ENCODE data around the gene RELN.

The RELN gene

DNA sequence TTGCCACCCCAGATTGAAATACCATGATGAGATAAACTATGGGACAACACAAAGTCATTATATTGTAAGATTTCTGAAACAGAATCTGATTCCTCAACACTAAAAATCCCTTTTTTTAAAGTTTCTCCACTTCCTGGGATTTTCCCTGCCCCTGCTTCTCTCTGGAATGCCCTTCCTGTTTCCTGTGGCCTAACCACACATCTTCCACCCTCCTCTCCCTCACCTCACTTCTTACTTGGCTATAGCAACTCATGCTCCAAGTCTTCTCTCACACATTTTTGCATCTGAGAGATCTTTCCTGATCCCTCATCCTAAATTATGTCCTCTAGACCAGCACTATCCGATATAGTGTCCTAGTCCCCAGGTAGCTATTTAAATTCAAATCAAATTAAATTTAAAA lies 4.1 kb upstream of the RELN start:
- H3K9me3 ChIP-seq (ENCODE audit: control insufficient read depth in 2 of 2, low read length in 2 of 2), result no peaks in the 10 kb centered on the region
- H3K36me3 ChIP-seq (ENCODE audit: control insufficient read depth in 2 of 2, insufficient read depth in 2 of 2, low read length in 2 of 2), result no peaks in the 10 kb centered on the region
- H3K4me1 ChIP-seq (ENCODE audit: control insufficient read depth in 2 of 2, insufficient read depth in 2 of 2, low read length in 2 of 2), result no peaks in the 10 kb centered on the region
- no peak overlapping the region for H3K27ac ChIP-seq (ENCODE audit: low read depth in 2 of 2, low read length in 2 of 2)
- H3K27me3 ChIP-seq (ENCODE audit: control insufficient read depth in 2 of 2, insufficient read depth in 2 of 2, low read length in 2 of 2), result peaks cover 17 to 19% of the 10 kb centered on the region in 2 donors
- H3K9ac ChIP-seq (ENCODE audit: low read depth in 1 of 2, low read length in 2 of 2), result no peak overlapping the region
- H3K4me3 ChIP-seq (ENCODE audit: low read length in 2 of 2), result no peak overlapping the region

DNA sequence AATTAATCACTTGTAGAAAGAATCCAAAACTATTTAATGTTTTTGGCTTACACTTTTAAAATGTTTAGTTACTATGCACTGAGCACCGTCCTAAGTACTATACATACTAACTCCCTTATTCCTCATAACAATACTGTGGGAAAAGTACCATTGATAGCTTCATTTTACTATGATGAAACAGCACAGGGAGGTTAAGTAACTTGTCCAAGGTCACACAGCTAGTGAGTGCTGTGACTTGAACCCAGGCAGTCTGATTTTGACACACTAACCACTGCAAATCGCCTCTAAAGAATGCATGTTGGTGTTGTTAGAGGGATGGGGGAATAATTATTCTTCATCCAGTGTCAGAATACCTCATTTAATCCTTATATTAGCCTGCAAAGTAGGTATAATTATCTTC lies 1.9 kb upstream of the RELN start:
- Histone ChIP-seq H3K27ac (ENCODE audit: low read depth in 2 of 2, low read length in 2 of 2) (no peak overlapping the region), H3K4me1 (ENCODE audit: control insufficient read depth in 2 of 2, insufficient read depth in 2 of 2, low read length in 2 of 2) (no peaks in the 10 kb centered on the region), H3K9me3 (ENCODE audit: control insufficient read depth in 2 of 2, low read length in 2 of 2) (no peaks in the 10 kb centered on the region), H3K36me3 (ENCODE audit: control insufficient read depth in 2 of 2, insufficient read depth in 2 of 2, low read length in 2 of 2) (no peaks in the 10 kb centered on the region), H3K9ac (ENCODE audit: low read depth in 1 of 2, low read length in 2 of 2) (no peak overlapping the region), H3K27me3 (ENCODE audit: control insufficient read depth in 2 of 2, insufficient read depth in 2 of 2, low read length in 2 of 2) (peaks cover 25 to 27% of the 10 kb centered on the region in 2 donors), H3K4me3 (ENCODE audit: low read length in 2 of 2) (no peak overlapping the region)

DNA sequence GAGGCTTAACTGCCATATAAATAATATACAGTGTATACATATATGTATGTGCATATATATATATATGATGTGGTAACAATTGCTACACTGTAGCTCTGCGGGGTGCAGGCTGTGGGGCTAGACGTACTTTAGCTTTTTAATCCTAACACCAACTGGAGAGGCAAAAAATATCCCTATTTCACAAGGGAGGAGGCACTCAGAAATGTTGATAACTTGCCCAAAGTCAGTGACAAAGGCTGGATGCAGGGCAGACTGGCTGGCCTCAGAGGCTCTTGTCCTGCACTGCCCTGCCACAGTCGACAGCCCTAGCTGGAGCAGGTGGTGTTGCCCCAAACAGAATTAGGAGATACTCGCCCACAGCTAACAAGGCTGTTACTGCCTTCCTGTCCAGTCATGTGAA lies 1.5 kb upstream of the RELN start:
- Histone ChIP-seq H3K36me3 (ENCODE audit: control insufficient read depth in 2 of 2, insufficient read depth in 2 of 2, low read length in 2 of 2) (no peaks in the 10 kb centered on the region), H3K4me3 (ENCODE audit: low read length in 2 of 2) (no peak overlapping the region), H3K4me1 (ENCODE audit: control insufficient read depth in 2 of 2, insufficient read depth in 2 of 2, low read length in 2 of 2) (no peaks in the 10 kb centered on the region), H3K9ac (ENCODE audit: low read depth in 1 of 2, low read length in 2 of 2) (no peak overlapping the region), H3K27ac (ENCODE audit: low read depth in 2 of 2, low read length in 2 of 2) (no peak overlapping the region), H3K9me3 (ENCODE audit: control insufficient read depth in 2 of 2, low read length in 2 of 2) (no peaks in the 10 kb centered on the region), H3K27me3 (ENCODE audit: control insufficient read depth in 2 of 2, insufficient read depth in 2 of 2, low read length in 2 of 2) (peaks cover 25 to 27% of the 10 kb centered on the region in 2 donors)

DNA sequence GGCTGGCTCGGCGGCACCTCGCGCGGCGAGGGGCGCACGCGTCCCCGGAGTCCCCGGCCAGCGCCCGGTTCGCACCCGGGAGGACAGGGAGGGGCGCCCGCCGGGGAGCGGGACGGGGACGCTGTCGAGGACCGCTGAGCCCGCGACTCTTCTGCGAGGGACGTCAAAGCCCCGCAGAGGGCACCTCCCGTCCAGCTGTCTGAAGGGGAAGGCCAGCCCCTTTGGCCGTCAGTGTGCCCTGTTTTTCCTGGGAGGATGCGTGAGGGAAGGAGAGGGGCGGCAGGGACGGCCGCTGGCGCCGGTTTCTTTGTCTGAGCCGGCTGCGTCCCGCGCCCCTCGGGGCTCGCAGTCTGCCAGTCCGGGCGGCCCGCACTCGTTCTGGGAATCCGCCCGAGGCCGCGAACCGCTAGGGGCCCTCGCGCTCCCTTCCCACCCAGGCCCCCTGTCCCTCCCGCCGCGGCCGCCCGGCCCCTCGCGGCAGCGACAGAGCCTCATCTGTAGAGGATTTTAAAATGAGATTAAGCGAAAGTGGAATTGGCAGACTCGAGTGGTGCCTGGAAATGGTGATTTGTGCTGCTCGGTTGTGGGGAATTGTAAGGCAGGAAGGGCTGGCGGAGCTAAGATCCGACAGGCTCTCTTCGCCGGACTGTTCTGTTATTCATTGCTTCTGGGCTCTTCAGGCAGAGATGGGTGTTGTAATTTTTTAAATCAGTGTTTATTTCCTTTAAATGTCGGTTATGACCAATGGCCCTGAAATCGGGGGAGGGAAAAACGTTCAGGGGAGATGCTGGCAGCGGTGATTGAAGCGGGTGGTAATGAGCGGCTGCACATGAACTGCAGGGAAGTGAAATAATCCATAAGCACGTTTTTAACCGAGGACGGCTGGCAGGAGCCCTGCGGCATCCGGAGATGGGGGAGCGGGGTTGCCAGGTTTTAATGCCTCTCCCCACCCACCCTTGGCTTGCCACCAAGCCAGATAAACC lies 618 bp upstream of the RELN start:
- H3K27me3 ChIP-seq (ENCODE audit: control insufficient read depth in 2 of 2, insufficient read depth in 2 of 2, low read length in 2 of 2), result peaks cover 25 to 27% of the 10 kb centered on the region in 2 donors
- no peak overlapping the region for H3K27ac ChIP-seq (ENCODE audit: low read depth in 2 of 2, low read length in 2 of 2)
- no peak overlapping the region for H3K9ac ChIP-seq (ENCODE audit: low read depth in 1 of 2, low read length in 2 of 2)
- H3K36me3 ChIP-seq (ENCODE audit: control insufficient read depth in 2 of 2, insufficient read depth in 2 of 2, low read length in 2 of 2), result no peaks in the 10 kb centered on the region
- no peaks in the 10 kb centered on the region for H3K9me3 ChIP-seq (ENCODE audit: control insufficient read depth in 2 of 2, low read length in 2 of 2)
- H3K4me3 ChIP-seq (ENCODE audit: low read length in 2 of 2), result peak overlapping the region; percentile 30 to 38
- H3K4me1 ChIP-seq (ENCODE audit: control insufficient read depth in 2 of 2, insufficient read depth in 2 of 2, low read length in 2 of 2), result no peaks in the 10 kb centered on the region

DNA sequence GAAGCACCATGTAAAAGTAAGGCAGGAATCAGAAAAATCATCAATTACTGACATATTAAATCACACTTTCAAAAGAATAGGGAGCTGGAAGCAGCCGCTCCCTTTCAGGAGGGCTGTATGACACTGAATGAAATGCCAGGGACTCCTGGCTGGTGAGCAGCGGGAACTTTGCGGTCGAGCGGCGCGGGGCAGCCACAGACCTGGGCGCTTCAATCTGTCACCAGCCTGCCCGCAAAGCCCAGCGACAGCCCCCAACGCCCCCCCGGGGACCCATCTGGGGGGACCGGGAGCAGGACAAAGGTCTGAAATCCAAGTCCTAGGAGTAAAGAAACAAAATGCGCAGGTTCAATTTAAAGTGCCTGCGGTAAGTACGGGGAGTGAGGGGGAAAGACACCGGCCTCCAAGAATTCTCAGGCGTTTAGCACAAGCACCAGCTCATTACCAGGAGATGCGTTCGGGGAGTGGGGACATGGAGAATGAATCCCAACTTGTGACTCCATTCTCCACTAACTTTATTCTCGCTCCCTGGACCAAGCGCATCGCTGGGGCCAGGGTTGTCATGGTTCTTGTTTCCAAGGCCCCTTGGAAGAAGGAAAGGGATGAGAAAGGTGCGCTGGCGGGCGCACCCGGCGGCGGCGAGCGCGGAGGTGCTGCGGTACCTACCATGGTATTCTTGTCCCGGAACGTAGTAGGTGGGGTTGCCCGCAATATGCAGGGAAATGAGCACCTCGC lies 824 bp downstream of the RELN start:
- H3K9me3 ChIP-seq (ENCODE audit: control insufficient read depth in 2 of 2, low read length in 2 of 2), result no peaks in the 10 kb centered on the region
- no peak overlapping the region for H3K27ac ChIP-seq (ENCODE audit: low read depth in 2 of 2, low read length in 2 of 2)
- H3K9ac ChIP-seq (ENCODE audit: low read depth in 1 of 2, low read length in 2 of 2), result no peak overlapping the region
- H3K4me3 ChIP-seq (ENCODE audit: low read length in 2 of 2), result no peak overlapping the region
- no peaks in the 10 kb centered on the region for H3K4me1 ChIP-seq (ENCODE audit: control insufficient read depth in 2 of 2, insufficient read depth in 2 of 2, low read length in 2 of 2)
- H3K36me3 ChIP-seq (ENCODE audit: control insufficient read depth in 2 of 2, insufficient read depth in 2 of 2, low read length in 2 of 2), result no peaks in the 10 kb centered on the region
- peaks cover 25 to 27% of the 10 kb centered on the region in 2 donors for H3K27me3 ChIP-seq (ENCODE audit: control insufficient read depth in 2 of 2, insufficient read depth in 2 of 2, low read length in 2 of 2)

DNA sequence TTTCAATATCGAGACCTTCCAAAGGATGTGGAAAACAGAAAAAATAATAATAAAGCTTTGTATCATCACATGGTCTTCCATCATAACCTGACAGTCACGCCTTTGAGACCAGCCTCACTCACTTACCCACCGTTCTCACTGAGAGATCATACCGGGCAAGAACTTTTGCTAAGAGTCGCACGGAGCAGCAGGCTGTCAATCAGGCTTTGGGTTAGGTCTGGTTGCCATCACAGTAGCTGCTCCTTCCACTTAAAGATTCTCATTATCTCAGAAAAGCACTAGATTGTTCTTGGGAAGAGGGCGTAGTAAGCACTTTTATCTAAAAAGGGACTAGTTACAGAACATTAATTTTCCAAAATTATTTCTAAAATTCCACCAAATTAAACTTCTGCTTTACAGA lies 2.0 kb downstream of the RELN start:
- Histone ChIP-seq H3K4me3 (ENCODE audit: low read length in 2 of 2) (no peak overlapping the region), H3K4me1 (ENCODE audit: control insufficient read depth in 2 of 2, insufficient read depth in 2 of 2, low read length in 2 of 2) (no peaks in the 10 kb centered on the region), H3K27ac (ENCODE audit: low read depth in 2 of 2, low read length in 2 of 2) (no peak overlapping the region), H3K27me3 (ENCODE audit: control insufficient read depth in 2 of 2, insufficient read depth in 2 of 2, low read length in 2 of 2) (peaks cover 25 to 31% of the 10 kb centered on the region in 2 donors), H3K9me3 (ENCODE audit: control insufficient read depth in 2 of 2, low read length in 2 of 2) (no peaks in the 10 kb centered on the region), H3K36me3 (ENCODE audit: control insufficient read depth in 2 of 2, insufficient read depth in 2 of 2, low read length in 2 of 2) (no peaks in the 10 kb centered on the region), H3K9ac (ENCODE audit: low read depth in 1 of 2, low read length in 2 of 2) (no peak overlapping the region)

DNA sequence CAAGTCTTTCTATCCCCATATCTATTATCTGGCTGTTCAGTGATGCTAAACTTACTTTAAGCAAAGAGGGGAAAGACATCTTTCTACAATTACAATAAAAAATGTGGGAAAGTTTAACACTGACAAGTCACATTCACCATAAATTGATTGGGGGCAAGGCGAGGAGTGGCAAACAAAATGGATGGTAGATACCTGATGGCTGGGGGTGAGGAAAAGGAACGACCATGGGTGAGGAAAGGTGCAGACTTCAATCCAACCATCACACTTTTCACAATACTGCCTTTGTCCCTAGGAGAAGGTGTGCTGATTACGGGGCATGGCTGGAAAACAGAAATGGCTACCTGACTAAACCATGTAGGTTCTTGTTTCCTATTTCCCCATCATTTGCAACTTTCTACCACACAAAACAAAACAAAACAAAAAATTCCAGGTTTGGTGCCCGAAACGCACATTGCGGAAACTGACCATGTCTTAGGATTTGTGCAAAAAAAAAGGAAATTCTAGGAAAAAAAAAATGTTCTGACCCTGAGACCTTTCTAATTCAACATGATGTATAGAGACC lies 3.8 kb downstream of the RELN start:
- no peaks in the 10 kb centered on the region for H3K36me3 ChIP-seq (ENCODE audit: control insufficient read depth in 2 of 2, insufficient read depth in 2 of 2, low read length in 2 of 2)
- H3K9me3 ChIP-seq (ENCODE audit: control insufficient read depth in 2 of 2, low read length in 2 of 2), result no peaks in the 10 kb centered on the region
- no peaks in the 10 kb centered on the region for H3K4me1 ChIP-seq (ENCODE audit: control insufficient read depth in 2 of 2, insufficient read depth in 2 of 2, low read length in 2 of 2)
- no peak overlapping the region for H3K9ac ChIP-seq (ENCODE audit: low read depth in 1 of 2, low read length in 2 of 2)
- H3K4me3 ChIP-seq (ENCODE audit: low read length in 2 of 2), result no peak overlapping the region
- peaks cover 13 to 21% of the 10 kb centered on the region in 2 donors for H3K27me3 ChIP-seq (ENCODE audit: control insufficient read depth in 2 of 2, insufficient read depth in 2 of 2, low read length in 2 of 2)
- no peak overlapping the region for H3K27ac ChIP-seq (ENCODE audit: low read depth in 2 of 2, low read length in 2 of 2)

DNA sequence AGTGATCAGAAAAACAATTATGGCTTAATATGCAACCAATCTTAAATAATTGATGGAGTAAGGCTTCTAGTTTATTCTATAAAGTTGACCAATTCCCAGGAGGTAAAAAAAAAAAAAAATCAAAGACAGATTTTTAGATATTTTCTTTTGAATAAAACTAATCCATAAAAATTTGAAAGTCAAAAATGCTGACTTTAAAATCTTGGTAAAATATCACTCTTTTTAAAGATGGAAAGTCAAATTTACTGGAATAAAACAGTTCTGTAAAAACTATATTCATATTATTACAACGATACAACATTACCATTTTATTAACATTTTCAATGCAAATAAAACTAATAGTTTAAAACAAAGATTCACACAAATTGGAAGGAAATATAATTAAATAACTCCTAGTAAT lies 5.4 kb downstream of the RELN start:
- no peaks in the 10 kb centered on the region for H3K4me1 ChIP-seq (ENCODE audit: control insufficient read depth in 2 of 2, insufficient read depth in 2 of 2, low read length in 2 of 2)
- no peaks in the 10 kb centered on the region for H3K9me3 ChIP-seq (ENCODE audit: control insufficient read depth in 2 of 2, low read length in 2 of 2)
- H3K27me3 ChIP-seq (ENCODE audit: control insufficient read depth in 2 of 2, insufficient read depth in 2 of 2, low read length in 2 of 2), result peaks cover 9 to 19% of the 10 kb centered on the region in 2 donors
- no peak overlapping the region for H3K4me3 ChIP-seq (ENCODE audit: low read length in 2 of 2)
- H3K9ac ChIP-seq (ENCODE audit: low read depth in 1 of 2, low read length in 2 of 2), result no peak overlapping the region
- no peaks in the 10 kb centered on the region for H3K36me3 ChIP-seq (ENCODE audit: control insufficient read depth in 2 of 2, insufficient read depth in 2 of 2, low read length in 2 of 2)
- no peak overlapping the region for H3K27ac ChIP-seq (ENCODE audit: low read depth in 2 of 2, low read length in 2 of 2)

DNA sequence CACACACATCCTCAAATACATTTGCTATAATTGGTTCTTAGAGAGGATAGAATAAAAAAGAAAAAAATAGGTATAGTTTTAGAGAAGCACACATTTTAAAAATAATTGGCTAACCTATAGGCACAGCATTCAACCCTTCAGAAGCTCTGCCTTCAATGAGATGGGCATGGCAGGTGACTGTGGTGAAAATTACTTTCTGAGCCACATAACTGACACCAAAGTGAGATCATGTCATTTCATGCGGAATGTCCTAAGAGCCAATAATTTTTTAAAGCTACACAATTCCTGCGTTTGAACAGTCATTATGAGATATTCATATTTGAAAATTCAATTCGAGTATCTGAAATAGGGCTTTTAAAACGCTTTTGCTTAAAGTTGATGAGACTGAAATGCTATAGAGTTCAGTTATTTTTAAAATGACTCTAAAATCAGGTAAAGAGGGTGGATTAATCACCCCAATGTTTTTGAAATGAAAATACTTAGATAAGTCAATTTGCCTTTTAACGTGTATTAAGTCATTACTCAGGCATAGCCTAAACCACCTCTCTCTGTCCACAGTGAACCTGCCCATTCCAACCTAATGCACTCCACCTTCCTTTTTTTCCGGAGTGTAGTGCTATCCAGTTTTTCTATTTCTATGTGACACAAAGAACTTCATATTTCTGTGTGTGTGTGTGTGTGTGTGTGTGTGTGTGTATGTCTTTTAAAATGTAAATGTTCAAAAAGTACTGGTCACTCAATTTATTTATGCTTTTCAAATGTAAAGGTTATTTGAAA lies 6.1 kb downstream of the RELN start:
- Histone ChIP-seq H3K9me3 (ENCODE audit: control insufficient read depth in 2 of 2, low read length in 2 of 2) (no peaks in the 10 kb centered on the region), H3K36me3 (ENCODE audit: control insufficient read depth in 2 of 2, insufficient read depth in 2 of 2, low read length in 2 of 2) (no peaks in the 10 kb centered on the region), H3K4me3 (ENCODE audit: low read length in 2 of 2) (no peak overlapping the region), H3K9ac (ENCODE audit: low read depth in 1 of 2, low read length in 2 of 2) (no peak overlapping the region), H3K27me3 (ENCODE audit: control insufficient read depth in 2 of 2, insufficient read depth in 2 of 2, low read length in 2 of 2) (peaks cover 5 to 13% of the 10 kb centered on the region in 2 donors), H3K27ac (ENCODE audit: low read depth in 2 of 2, low read length in 2 of 2) (no peak overlapping the region), H3K4me1 (ENCODE audit: control insufficient read depth in 2 of 2, insufficient read depth in 2 of 2, low read length in 2 of 2) (no peaks in the 10 kb centered on the region)

Measured in mucosa of rectum (tissue), 2 donors.